HFF-Myc (cell line): ENCODE data around the gene UBE2O.
A peak's percentile ranks its signal among the peaks of the same experiment; 100 is the strongest.

Experiments used
- DNase-seq: peaks from one replicate; pipeline ENCODE4 v3.0.0-alpha.2; 2011; ENCODE audit warnings: low read depth; ENCODE audit errors: extremely low read depth
- H3K4me3 ChIP-seq: replicated peaks from 2 replicates; pipeline ENCODE4 v1.5.1; 2011; ENCODE audit warnings: low read depth, mild to moderate bottlenecking, control low read depth, low read length
- CTCF ChIP-seq: IDR thresholded peaks from 2 replicates; pipeline ENCODE4 v1.5.1; 2012; ENCODE audit warnings: mild to moderate bottlenecking, low read depth, low read length, control low read depth; ENCODE audit errors: missing control alignments

UBE2O gene

GRCh38 chr17:76416457-76416856, 36.5 kb downstream of the UBE2O start:
- no peak for TF ChIP-seq CTCF
- no peak for DNase-seq
- no peak overlapping the region for H3K4me3 ChIP-seq

- no peak overlapping the region for H3K4me3 ChIP-seq
- no peak for TF ChIP-seq CTCF
Measured at GRCh38 chr17:76415786-76416185, 37.2 kb downstream of the UBE2O start.

GRCh38 chr17:76414334-76415295, 38.3 kb downstream of the UBE2O start:
- DNase-seq = no peak
- no peak overlapping the region for H3K4me3 ChIP-seq
- TF ChIP-seq CTCF = no peak

More at GRCh38 chr17:76415786-76416185, 37.2 kb downstream of the UBE2O start:
- DNase-seq = no peak

GRCh38 chr17:76411247-76411646, 41.7 kb downstream of the UBE2O start:
- TF ChIP-seq CTCF = no peak
- no peak for DNase-seq
- H3K4me3 ChIP-seq = no peak overlapping the region

- no peak for TF ChIP-seq CTCF
- no peak for DNase-seq
- H3K4me3 ChIP-seq = no peak overlapping the region
Measured at GRCh38 chr17:76410328-76410965, 42.5 kb downstream of the UBE2O start.

GRCh38 chr17:76408037-76408849, 44.7 kb downstream of the UBE2O start:
- no peak for DNase-seq
- peak; percentile 86 for TF ChIP-seq CTCF
- H3K4me3 ChIP-seq = no peak overlapping the region
